PC-9 (cell line): ENCODE measurements around the gene CBX1. TPM values are rescaled to one million over a fixed set of nuclear protein-coding genes. Genes with fewer than 3 reads are reported as not detected.

Experiments used
- BruUV-seq: library from RNA; stranded (reverse); fragments of 400-500 nt; replicated peaks from 2 replicates; lab custom pipeline; 2021; lab: Mats Ljungman, UMichigan
- CTCF ChIA-PET: fragments of 300-600 bp; sonication (Branson Sonifier 250); formaldehyde crosslinking; loops from one replicate; lab custom pipeline; 2022; ENCODE audit warnings: antibody characterized with exemption; lab: Charles Lee
- POLR2A ChIA-PET: fragments of 300-600 bp; sonication (Branson Sonifier 250); formaldehyde crosslinking; loops from one replicate; lab custom pipeline; 2022; ENCODE audit warnings: antibody characterized with exemption; ENCODE audit not compliant: unreplicated experiment; lab: Charles Lee
- DNase-seq, 2 experiments: peaks; one replicate each; pipeline versions ENCODE4 v3.0.0 to v3.0.0-alpha.2; 2015 to 2022; ENCODE audit warnings: mixed read lengths in 1 of 2
- H2AFZ ChIP-seq: fragments of 200-600 bp; sonication (generic); 2 replicates; pipeline ENCODE4 v1.8.1; 2017; ENCODE audit warnings: antibody characterized with exemption
- H3F3A ChIP-seq: fragments of 200-600 bp; sonication (generic); 2 replicates; pipeline ENCODE4 v1.8.1; 2017; ENCODE audit warnings: antibody characterized with exemption, mild to moderate bottlenecking, low read depth; ENCODE audit not compliant: insufficient read depth
- H3K27ac ChIP-seq: fragments of 200-600 bp; sonication (generic); 2 replicates; pipeline ENCODE4 v1.6.1; 2016; ENCODE audit warnings: mixed run types
- H3K27me3 ChIP-seq: fragments of 200-600 bp; sonication (generic); 2 replicates; pipeline ENCODE4 v1.6.1; 2016; ENCODE audit warnings: low read depth, mixed run types; ENCODE audit not compliant: insufficient read depth
- H3K36me3 ChIP-seq: fragments of 200-600 bp; sonication (generic); 2 replicates; pipeline ENCODE4 v1.6.1; 2016; ENCODE audit warnings: low read depth, mixed run types
- H3K4me1 ChIP-seq: fragments of 200-600 bp; sonication (generic); replicated peaks from 2 replicates; pipeline ENCODE4 v1.6.1; 2016; ENCODE audit warnings: mixed run types; ENCODE audit not compliant: insufficient read depth
- H3K4me2 ChIP-seq: fragments of 200-600 bp; sonication (generic); 2 replicates; pipeline ENCODE4 v1.6.1; 2017; ENCODE audit warnings: mixed run types
- H3K4me3 ChIP-seq: fragments of 200-600 bp; sonication (generic); 2 replicates; pipeline ENCODE4 v1.6.1; 2016; ENCODE audit warnings: mixed run types
- H3K79me2 ChIP-seq: fragments of 200-600 bp; sonication (generic); 2 replicates; pipeline ENCODE4 v1.6.1; 2017; ENCODE audit warnings: low read depth, mixed run types
- H3K9me2 ChIP-seq: fragments of 200-600 bp; sonication (generic); 2 replicates; pipeline ENCODE4 v1.8.1; 2017; ENCODE audit warnings: mild to moderate bottlenecking; ENCODE audit not compliant: insufficient read depth
- H3K9me3 ChIP-seq: fragments of 200-600 bp; sonication (generic); 2 replicates; pipeline ENCODE4 v1.8.1; 2016; ENCODE audit warnings: low read depth; ENCODE audit not compliant: insufficient read depth
- H4K20me1 ChIP-seq: fragments of 200-600 bp; sonication (generic); 2 replicates; pipeline ENCODE4 v1.8.1; 2017; ENCODE audit not compliant: insufficient read depth
- EZH2 ChIP-seq: fragments of 200-600 bp; sonication (generic); IDR thresholded peaks from 2 replicates; pipeline ENCODE4 v1.8.0; 2017; ENCODE audit warnings: antibody characterized with exemption, low read depth
- intact Hi-C: fragments of 100-400 bp; cut with micrococcal nuclease; formaldehyde crosslinking; loops from one replicate; pipeline ENCODE4 v1.10.0; 2022; ENCODE audit not compliant: unreplicated experiment
- total RNA-seq: library from RNA; stranded (reverse); gene quantifications from 2 replicates; pipeline ENCODE4 v1.2.3, GENCODE V29; 2021
- TF ChIP-seq, protein P1 (sequence below): fragments of 200-600 bp; sonication (generic); conservative IDR thresholded peaks from 2 replicates; pipeline ENCODE4 v1.6.1; 2017; ENCODE audit warnings: mixed run types, antibody characterized with exemption, mild to moderate bottlenecking, moderate library complexity

The CBX1 gene
- total RNA-seq, 1 experiment from 2014 or later, result 93.9 TPM

GRCh38 chr17:48059125-48059668, 42.1 kb downstream of the CBX1 start:
- intact Hi-C loops, result no loop called here
- DNase-seq, result no peak
- Histone ChIP-seq H3K4me1 (peaks cover 16% of the 10 kb centered on the region), H3K9me3 (no peaks in the 10 kb centered on the region), H3K27ac (no peak overlapping the region), H3K27me3 (no peaks in the 10 kb centered on the region), H4K20me1 (no peaks in the 10 kb centered on the region), H3K4me2 (no peak overlapping the region), H3F3A (peaks cover 32% of the 10 kb centered on the region), H3K4me3 (no peak overlapping the region), H3K79me2 (peaks cover 13% of the 10 kb centered on the region; the same call in 1 of the 2 replicates), H3K9me2 (no peaks in the 10 kb centered on the region), H3K36me3 (peaks cover 54% of the 10 kb centered on the region), H2AFZ (no peak overlapping the region)
- POLR2A ChIA-PET, result no interaction called here
- TF ChIP-seq, protein P1, sequence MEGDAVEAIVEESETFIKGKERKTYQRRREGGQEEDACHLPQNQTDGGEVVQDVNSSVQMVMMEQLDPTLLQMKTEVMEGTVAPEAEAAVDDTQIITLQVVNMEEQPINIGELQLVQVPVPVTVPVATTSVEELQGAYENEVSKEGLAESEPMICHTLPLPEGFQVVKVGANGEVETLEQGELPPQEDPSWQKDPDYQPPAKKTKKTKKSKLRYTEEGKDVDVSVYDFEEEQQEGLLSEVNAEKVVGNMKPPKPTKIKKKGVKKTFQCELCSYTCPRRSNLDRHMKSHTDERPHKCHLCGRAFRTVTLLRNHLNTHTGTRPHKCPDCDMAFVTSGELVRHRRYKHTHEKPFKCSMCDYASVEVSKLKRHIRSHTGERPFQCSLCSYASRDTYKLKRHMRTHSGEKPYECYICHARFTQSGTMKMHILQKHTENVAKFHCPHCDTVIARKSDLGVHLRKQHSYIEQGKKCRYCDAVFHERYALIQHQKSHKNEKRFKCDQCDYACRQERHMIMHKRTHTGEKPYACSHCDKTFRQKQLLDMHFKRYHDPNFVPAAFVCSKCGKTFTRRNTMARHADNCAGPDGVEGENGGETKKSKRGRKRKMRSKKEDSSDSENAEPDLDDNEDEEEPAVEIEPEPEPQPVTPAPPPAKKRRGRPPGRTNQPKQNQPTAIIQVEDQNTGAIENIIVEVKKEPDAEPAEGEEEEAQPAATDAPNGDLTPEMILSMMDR, result no peak
- TF ChIP-seq EZH2, result no peak
- CTCF ChIA-PET, result interaction anchor here (1.3 kb wide), 1 partner anchor 34 kb away, joined by 3 read pairs; no protein-coding TSS in a partner anchor
- BruUV-seq, result TSS peak; percentile 14

DNA sequence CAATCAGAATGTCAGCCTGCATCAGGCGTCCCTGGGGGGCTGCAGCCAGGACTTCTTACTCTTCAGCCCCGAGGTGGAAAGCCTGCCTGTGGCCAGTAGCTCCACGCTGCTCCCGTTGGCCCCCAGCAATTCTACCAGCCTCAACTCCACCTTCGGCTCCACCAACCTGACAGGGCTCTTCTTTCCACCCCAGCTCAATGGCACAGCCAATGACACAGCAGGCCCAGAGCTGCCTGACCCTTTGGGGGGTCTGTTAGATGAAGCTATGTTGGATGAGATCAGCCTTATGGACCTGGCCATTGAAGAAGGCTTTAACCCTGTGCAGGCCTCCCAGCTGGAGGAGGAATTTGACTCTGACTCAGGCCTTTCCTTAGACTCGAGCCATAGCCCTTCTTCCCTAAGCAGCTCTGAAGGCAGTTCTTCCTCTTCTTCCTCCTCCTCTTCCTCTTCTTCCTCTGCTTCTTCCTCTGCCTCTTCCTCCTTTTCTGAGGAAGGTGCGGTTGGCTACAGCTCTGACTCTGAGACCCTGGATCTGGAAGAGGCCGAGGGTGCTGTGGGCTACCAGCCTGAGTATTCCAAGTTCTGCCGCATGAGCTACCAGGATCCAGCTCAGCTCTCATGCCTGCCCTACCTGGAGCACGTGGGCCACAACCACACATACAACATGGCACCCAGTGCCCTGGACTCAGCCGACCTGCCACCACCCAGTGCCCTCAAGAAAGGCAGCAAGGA, 42.7 kb downstream of the CBX1 start:
- H3K27ac ChIP-seq, result no peak overlapping the region
- no peak for TF ChIP-seq EZH2
- TF ChIP-seq, protein P1, result no peak
- BruUV-seq, result no TSS peak
- POLR2A ChIA-PET, result no interaction called here
- no peaks in the 10 kb centered on the region for H4K20me1 ChIP-seq
- no peaks in the 10 kb centered on the region for H3K27me3 ChIP-seq
- peaks cover 32% of the 10 kb centered on the region for H3F3A ChIP-seq
- peaks cover 17% of the 10 kb centered on the region; the same call in 1 of the 2 replicates for H3K79me2 ChIP-seq
- no peak overlapping the region for H2AFZ ChIP-seq
- no peaks in the 10 kb centered on the region for H3K9me3 ChIP-seq
- H3K4me1 ChIP-seq, result peaks cover 17% of the 10 kb centered on the region
- no peaks in the 10 kb centered on the region for H3K9me2 ChIP-seq
- no peak overlapping the region for H3K4me2 ChIP-seq
- peaks cover 52% of the 10 kb centered on the region for H3K36me3 ChIP-seq
- no peak for DNase-seq
- CTCF ChIA-PET, result interaction anchor here (1.3 kb wide), 1 partner anchor 33 kb away, joined by 3 read pairs; no protein-coding TSS in a partner anchor
- H3K4me3 ChIP-seq, result no peak overlapping the region
- intact Hi-C loops, result no loop called here

GRCh38 chr17:48057626-48058025, 43.7 kb downstream of the CBX1 start:
- DNase-seq, result no peak
- intact Hi-C loops, result no loop called here
- CTCF ChIA-PET, result interaction anchor here (1.3 kb wide), 1 partner anchor 32 kb away, joined by 3 read pairs; no protein-coding TSS in a partner anchor

More at GRCh38 chr17:48057626-48058025, 43.7 kb downstream of the CBX1 start:
- H3K79me2 ChIP-seq, result peaks cover 26% of the 10 kb centered on the region
- H4K20me1 ChIP-seq, result no peaks in the 10 kb centered on the region
- H2AFZ ChIP-seq, result no peak overlapping the region
- H3F3A ChIP-seq, result peaks cover 26% of the 10 kb centered on the region
- TF ChIP-seq, protein P1, result no peak
- TF ChIP-seq EZH2, result no peak
- peaks cover 54% of the 10 kb centered on the region for H3K36me3 ChIP-seq
- no peak overlapping the region for H3K4me2 ChIP-seq
- H3K9me2 ChIP-seq, result no peaks in the 10 kb centered on the region
- H3K9me3 ChIP-seq, result no peaks in the 10 kb centered on the region
- no peaks in the 10 kb centered on the region for H3K27me3 ChIP-seq
- 0 out of 2 replicates have a peak overlapping the region, but pooled peaks have one; percentile 94 for H3K27ac ChIP-seq
- no TSS peak for BruUV-seq
- no peak overlapping the region for H3K4me3 ChIP-seq
- peaks cover 27% of the 10 kb centered on the region for H3K4me1 ChIP-seq
- POLR2A ChIA-PET, result no interaction called here
